HG02885 (cell line): Measurements from ENCODE around the gene CKAP5.
"Not testable (repeated sequence)": the region's sequence is repeated elsewhere in the genome, so short reads cannot be mapped to it uniquely, and the experiment has no call there.

Experiments used
- ATAC-seq: cut with Tn5 transposase; IDR thresholded peaks from one replicate; pipeline ENCODE4 v1.9.1; 2021; ENCODE audit warnings: mild to moderate bottlenecking; ENCODE audit not compliant: unreplicated experiment, poor library complexity

Gene CKAP5

DNA sequence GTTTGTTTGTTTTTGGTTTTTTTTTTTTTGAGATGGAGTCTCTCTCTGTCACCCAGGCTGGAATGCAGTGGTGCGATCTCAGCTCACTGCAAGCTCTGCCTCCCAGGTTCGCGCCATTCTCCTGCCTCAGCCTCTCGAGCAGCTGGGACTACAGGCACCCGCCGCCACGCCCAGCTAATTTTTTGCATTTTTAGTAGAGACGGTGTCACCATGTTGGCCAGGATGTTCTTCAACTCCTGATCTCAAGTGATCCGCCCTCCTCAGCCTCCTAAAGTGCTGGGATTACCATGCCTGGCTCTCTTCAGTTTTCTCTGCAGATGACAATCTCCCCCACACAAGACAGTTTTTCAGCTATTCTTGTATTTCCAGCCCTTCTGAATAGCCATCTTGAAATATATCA is 136.7 kb downstream of the CKAP5 start:
- not testable (repeated sequence) for ATAC-seq

DNA sequence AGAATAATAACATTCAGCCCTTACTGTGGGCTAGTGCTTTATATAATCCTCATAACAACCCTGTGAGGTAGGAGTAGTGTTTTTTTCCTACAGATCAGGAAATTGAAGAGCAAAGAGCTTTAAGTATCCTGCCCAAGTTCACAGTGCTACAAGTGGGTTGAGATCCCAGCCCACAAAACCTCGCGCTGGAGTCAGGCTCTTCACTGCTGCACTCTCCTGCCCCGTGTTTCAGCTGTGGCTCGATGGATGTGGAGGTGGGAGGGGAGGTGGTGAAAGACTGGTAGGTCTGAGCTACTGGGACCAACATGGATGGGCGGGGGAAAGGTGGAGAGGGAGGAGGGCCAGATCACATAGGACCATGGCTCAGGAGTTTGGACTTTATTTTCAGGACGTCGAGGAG is 139.2 kb downstream of the CKAP5 start:
- ATAC-seq = no peak

DNA sequence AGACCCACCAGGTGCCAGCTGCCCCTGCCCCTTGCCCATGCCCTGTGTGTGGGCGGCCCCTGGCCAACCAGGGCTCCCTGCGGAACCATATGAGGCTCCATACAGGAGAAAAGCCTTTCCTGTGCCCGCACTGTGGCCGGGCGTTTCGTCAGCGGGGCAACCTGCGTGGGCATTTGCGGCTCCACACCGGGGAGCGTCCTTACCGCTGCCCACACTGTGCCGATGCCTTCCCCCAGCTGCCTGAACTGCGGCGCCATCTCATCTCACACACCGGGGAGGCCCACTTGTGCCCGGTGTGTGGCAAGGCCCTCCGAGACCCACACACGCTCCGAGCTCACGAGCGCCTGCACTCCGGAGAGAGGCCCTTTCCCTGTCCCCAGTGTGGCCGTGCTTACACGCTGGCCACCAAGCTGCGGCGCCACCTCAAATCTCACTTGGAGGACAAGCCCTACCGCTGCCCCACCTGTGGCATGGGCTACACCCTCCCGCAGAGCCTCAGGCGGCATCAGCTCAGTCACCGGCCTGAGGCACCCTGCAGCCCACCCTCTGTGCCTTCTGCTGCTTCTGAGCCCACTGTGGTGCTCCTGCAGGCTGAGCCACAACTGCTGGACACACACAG is 140.9 kb downstream of the CKAP5 start:
- no peak for ATAC-seq

- no peak for ATAC-seq
Measured at GRCh38 chr11:46701078-46701654, 144.9 kb downstream of the CKAP5 start.

DNA sequence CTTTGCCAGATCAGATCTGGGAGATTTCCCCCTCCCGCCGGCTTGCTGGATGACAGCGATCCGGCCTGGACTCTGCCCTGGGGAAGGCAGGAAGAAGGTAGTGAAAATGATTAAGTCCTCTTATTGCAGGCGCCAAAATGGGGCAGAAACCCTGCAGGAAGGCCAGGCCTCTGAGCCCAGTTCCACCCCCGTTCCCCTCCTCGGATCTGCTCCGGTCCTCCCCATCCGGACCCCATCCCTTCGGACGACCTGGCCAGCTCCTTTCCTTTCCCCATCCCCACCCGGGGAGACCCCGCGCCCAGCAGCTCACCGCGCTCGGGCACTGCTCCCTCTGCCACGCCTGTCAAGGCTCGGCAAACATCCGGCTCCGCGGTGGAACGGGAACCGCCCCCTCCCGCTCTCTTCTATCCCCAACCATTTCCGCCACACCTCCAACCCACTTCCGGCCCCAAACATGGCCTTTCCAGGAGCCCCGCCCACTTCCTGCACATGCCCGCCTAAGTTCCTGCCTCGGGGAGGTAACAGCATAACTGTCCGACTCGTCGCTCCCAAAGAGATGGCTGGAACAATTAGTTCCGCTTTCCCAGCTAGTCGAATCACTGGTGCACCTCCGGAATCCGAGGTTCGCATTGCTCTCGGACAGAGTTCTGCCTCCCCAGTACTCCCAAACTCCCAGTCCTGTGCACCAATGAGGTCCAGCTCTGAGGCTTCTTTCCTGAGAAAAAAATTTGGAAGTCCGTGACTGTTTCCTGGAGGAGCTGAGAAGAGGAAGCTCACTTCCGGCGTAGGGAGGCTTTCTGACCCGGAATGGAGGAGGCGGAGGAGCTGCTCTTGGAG is 145.6 kb downstream of the CKAP5 start, which contains the start of the genes ARHGAP1 and ZNF408:
Gene ARHGAP1, minus strand, starts transcription at position 379 of the 837 bp plus-strand sequence. CDS start 4,512 bp downstream, outside the sequence.
Gene ZNF408, plus strand, starts transcription at position 791 of the 837 bp plus-strand sequence. Its CDS starts 17 bp downstream, at position 808.
- ATAC-seq = peak; percentile 94

GRCh38 chr11:46698597-46698996 is 147.5 kb downstream of the CKAP5 start:
- ATAC-seq = no peak

GRCh38 chr11:46697723-46698122 is 148.4 kb downstream of the CKAP5 start:
- no peak for ATAC-seq

GRCh38 chr11:46697303-46697702 is 148.8 kb downstream of the CKAP5 start:
- no peak for ATAC-seq

GRCh38 chr11:46696212-46696558 is 149.9 kb downstream of the CKAP5 start:
- ATAC-seq = no peak

GRCh38 chr11:46695345-46696211 is 150.5 kb downstream of the CKAP5 start:
- no peak for ATAC-seq

- ATAC-seq = no peak
Measured at GRCh38 chr11:46694607-46695006, 151.5 kb downstream of the CKAP5 start.

DNA sequence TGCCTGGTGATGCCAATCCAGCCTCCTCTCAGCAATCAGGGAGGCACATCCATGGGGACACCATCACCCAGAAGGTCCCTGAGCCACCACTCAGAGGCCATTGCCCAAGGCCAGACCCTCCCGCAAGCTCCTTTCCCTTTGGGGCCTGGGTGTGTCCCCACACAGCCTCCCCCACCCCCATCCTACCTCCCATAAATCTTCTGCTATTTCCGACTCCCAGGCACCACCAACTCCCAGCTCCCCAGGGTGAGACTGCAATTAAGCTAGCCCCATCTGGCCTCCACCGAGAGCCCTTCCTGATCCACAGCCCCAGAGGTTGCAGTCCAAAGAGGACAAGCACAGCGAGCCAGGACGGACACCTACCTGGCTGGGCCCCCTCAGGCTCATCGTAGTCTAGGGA is 152.0 kb downstream of the CKAP5 start:
- ATAC-seq = no peak

GRCh38 chr11:46693597-46694012 is 152.5 kb downstream of the CKAP5 start:
- no peak for ATAC-seq
